Stimulated activated CD4-positive, alpha-beta T cell treated with anti-CD3 and anti-CD28 coated beads, Interleukin-4, amount 100 ng/mL, for 1 hour (primary cell): ENCODE data around the gene GAL3ST1.

Experiments
- DNase-seq: peaks from one replicate; pipeline ENCODE4 v3.0.0-alpha.2; 2020

The GAL3ST1 gene

DNA sequence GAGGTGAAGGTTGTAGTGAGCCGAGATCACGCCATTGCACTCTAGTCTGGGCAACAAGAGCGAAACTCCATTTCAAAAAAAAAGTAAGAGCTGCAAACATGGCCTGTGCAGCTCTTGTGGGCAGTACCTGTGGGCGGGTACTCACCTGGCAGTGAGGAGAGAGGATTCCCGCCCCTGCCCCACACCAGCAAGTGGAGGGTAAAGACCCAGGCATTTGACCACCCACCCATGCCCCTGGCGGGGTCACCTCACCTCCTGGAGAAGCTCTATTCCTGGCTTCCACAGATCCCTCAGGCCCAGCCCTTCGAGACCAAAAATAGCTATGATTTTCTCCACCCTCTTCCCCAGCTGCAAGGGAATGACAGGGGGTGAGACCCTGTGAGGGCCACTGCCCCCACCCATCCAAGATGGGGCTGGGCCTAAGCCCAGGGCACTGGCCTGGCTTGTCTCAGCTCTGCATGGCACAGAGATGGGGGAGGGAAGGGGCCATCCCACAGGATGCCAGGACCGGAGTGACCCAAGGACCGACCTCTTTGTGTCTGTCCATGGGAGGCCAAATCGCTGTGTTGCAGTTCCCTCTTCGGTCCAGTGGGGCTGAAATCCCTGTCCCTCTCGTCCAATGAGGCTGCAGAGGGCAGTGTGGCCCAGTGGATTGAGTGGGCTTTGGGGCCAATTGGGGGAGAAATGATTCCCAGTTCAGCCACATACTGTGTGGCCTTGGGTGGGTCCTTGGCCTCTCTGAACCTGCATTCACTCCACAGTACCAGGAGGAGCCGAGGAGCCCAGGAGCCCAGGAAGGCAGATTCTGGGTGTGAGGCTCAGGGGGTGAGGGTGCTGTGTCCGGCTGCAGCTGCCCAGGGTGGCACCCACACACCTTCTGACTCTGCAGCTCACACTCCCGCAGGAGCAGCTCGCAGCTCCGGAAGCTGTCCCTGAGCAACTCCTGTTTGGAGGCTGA, 42.5 kb downstream of the GAL3ST1 start:
- DNase-seq: no peak

GRCh38 chr22:30526656-30527055, 47.8 kb downstream of the GAL3ST1 start:
- DNase-seq: no peak

GRCh38 chr22:30523646-30524489, 50.6 kb downstream of the GAL3ST1 start:
- no peak for DNase-seq

GRCh38 chr22:30521368-30522156, 52.9 kb downstream of the GAL3ST1 start:
- no peak for DNase-seq

- DNase-seq: no peak
Observed at GRCh38 chr22:30519842-30520425, 54.5 kb downstream of the GAL3ST1 start.

GRCh38 chr22:30516731-30517130, 57.7 kb downstream of the GAL3ST1 start:
- no peak for DNase-seq

DNA sequence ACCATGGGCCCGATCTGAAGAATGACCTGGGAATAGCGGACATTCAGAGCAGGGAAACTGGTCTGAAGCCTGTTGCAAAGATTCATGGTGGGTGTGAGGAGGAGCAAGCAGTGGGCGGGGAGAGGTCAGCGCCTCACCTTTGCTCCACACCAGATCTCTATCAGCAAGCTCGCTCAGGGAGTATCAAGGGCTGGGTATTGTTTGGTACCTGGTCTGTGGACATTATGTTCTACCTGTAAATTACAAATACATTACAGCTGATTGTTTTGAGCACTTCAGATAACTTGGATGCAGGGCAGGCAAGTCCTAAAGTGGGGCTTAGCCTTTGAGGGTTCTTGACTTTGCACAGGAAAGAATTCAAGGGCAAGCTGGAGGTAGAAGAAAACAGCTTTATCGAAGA, 58.2 kb downstream of the GAL3ST1 start:
- DNase-seq: no peak

GRCh38 chr22:30514252-30514651, 60.2 kb downstream of the GAL3ST1 start:
- no peak for DNase-seq

DNA sequence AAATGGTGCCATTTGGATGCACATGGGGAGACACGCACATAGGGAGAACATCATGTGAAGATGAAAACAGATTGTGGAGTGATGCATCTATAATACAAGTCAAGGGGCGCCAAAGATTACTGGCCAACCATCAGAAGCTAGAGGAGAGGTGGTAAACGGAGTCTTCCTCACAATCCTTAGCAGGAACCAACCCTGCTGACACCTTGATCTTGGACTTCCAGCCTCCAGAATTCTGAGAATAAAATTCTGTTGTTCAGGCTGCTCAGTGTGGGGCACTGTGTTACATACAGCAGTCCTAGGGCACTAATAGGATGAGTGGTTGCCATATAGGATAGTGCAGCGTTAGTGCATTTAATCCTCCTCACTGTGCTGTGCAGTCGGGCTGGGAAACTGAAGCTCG, 61.0 kb downstream of the GAL3ST1 start:
- no peak for DNase-seq

DNA sequence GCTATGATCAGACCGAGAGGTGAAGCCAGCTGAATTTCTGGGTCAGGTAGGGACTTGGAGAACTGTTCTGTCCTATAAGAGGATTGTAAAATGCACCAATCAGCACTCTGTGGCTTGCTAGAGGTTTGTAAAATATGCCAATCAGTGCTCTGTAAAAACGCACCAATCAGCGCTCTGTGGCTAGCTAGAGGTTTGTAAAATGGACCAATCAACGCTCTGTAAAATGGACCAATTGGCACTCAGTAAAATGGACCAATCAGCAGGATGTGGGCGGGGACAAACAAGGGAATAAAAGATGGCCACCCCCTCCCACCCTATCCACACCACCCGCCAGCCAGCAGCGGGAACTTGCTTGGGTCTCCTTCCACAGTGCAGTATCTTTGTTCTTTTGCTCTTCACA, 62.6 kb downstream of the GAL3ST1 start:
- no peak for DNase-seq

DNA sequence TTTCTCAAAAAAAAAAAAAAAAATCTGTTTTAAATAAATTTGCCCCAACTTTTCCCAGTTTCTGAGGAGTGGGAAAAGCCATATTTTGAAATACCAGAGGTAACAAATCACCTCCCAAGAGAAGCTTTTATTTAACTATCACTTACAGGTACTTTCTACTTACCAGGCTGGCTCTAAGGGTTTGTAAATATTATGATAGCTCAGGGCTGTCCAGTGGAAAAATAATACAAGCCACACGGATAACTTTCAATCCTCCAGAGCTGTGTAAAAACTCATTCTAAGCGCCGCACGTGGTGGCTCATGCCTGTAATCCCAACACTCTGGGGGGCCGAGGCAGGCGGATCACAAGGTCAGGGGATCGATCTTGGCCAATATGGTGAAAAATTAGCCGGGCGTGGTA, 63.4 kb downstream of the GAL3ST1 start:
- no peak for DNase-seq

GRCh38 chr22:30508216-30508615, 66.2 kb downstream of the GAL3ST1 start:
- no peak for DNase-seq

DNA sequence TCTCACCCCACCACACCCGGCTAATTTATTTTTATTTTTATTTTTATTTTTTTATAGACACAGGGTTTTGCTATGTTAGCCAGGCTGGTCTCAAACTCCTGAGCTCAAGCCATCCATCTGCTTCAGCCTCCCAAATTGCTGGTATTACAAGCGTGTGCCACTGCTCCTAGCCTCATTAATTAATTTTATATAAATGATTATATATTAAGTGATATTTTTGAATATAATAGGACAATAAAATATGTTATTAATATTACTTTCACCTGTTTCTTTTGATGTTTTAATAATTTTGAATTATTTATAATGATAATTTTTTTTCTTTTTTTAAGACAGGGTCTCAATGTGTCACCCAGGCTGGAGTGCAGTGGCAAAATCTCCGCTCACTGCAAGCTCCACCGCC, 66.8 kb downstream of the GAL3ST1 start:
- DNase-seq: no peak

- no peak for DNase-seq
Observed at GRCh38 chr22:30506507-30506968, 67.9 kb downstream of the GAL3ST1 start.
